ENCODE data around the gene SLC25A23. TPM values are rescaled to one million over a fixed set of nuclear protein-coding genes. Genes with fewer than 3 reads are reported as not detected.

SLC25A23 gene
- total and polyA plus RNA-seq, 7 donors = 15.0 to 91.8 (median 49.4) TPM

DNA sequence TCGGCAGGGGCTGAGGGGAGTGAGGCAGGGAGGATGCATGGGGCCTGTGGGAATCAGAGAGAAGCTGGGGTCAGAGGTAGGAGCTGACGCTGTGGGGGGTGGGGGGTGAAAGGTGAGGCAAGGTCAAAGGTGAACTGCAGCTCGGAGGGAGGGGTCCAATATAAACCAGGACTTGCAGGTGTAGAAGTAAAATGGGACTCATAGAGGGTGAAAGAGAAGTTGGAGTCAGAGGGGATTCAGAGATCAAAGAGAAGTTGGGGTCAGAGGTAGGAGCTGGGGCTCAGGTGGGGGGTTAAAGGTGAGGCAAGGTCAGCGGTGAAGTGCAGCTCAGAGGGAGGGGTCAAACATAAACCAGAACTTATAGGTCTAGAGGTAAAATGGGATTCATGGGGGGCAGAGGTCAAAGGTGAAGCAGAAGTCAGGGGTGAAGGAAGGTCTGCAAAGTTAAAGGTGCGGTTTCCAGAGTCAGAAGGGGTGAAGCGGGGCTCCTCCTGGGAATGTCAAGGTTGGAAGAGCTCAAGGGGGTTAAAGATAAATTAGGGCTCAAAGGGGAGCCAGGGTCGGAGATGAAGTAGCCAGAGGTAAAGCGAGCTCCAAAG is 34.9 kb upstream of the SLC25A23 start:
- WGBS, 3 donors = 72 to 78% (median 76%) methylated on average over 8 of the region's 8 CpGs
- Histone ChIP-seq H3K4me3 (no peak overlapping the region), H3K36me3 (ENCODE audit: insufficient read depth in 1 of 2, low read depth in 1 of 2) (no peaks in the 10 kb centered on the region), H3K4me1 (no peaks in the 10 kb centered on the region), H3K27me3 (ENCODE audit: insufficient read depth in 3 of 3, low read length in 2 of 3) (peaks cover 0 to 11% (median 0%) of the 10 kb centered on the region in 3 donors), H3K27ac (no peak overlapping the region), H3K9me3 (no peaks in the 10 kb centered on the region)
- DNase-seq (no peak), ATAC-seq (no peak)
- TF ChIP-seq, protein P1, sequence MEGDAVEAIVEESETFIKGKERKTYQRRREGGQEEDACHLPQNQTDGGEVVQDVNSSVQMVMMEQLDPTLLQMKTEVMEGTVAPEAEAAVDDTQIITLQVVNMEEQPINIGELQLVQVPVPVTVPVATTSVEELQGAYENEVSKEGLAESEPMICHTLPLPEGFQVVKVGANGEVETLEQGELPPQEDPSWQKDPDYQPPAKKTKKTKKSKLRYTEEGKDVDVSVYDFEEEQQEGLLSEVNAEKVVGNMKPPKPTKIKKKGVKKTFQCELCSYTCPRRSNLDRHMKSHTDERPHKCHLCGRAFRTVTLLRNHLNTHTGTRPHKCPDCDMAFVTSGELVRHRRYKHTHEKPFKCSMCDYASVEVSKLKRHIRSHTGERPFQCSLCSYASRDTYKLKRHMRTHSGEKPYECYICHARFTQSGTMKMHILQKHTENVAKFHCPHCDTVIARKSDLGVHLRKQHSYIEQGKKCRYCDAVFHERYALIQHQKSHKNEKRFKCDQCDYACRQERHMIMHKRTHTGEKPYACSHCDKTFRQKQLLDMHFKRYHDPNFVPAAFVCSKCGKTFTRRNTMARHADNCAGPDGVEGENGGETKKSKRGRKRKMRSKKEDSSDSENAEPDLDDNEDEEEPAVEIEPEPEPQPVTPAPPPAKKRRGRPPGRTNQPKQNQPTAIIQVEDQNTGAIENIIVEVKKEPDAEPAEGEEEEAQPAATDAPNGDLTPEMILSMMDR (IDR thresholded peaks at IDR 0.05) = no peak
- intact Hi-C loops (cut with DNase I) = no loop called here

DNA sequence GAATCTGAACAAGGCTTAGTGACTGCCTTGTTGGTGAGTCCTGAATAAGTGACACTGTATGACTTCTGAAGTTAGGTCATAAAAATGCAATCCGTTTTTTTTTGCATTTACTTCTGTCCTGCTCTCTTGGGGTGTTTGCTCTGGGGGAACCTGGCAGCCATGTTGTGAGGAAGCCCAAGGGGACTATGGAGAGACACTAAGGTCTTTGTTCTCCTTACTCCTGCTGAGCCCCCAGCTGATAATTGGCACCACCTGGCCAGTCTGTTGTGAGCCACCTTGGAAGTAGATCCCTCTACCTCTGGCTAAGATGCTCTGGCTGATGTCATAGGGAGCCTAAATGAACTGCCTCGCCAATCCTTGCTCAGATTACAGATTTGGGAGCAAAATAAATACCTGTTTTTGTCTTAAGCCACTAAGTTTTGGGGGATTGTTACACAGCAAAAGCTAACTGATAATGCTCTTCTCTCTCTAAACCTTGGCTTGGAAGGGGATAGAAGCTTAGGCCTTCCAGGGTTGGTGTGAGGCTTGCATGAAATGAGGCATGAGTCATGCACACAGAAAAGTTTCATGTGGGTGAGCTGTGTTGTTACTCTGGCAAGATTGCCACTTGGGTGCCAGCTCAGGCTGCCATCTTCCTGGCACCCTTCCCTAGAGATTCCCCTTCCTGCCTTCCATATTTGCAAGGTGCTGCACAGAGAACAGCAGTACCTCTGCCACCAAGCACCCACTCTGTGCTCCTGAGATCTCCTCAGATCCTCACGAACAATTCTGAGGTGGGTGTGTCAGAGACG is 32.4 kb upstream of the SLC25A23 start:
- no peak overlapping the region for H3K4me3 ChIP-seq
- 71 to 80% (median 71%) methylated on average over 4 of the region's 4 CpGs for WGBS, 3 donors
- H3K27ac ChIP-seq = no peak overlapping the region
- intact Hi-C loops (cut with DNase I) = no loop called here
- H3K27me3 ChIP-seq (ENCODE audit: insufficient read depth in 3 of 3, low read length in 2 of 3) = peaks cover 0 to 5% (median 0%) of the 10 kb centered on the region in 3 donors
- DNase-seq = no peak
- TF ChIP-seq, protein P1 (IDR thresholded peaks at IDR 0.05) = no peak
- ATAC-seq = no peak
- H3K4me1 ChIP-seq = no peaks in the 10 kb centered on the region
- no peaks in the 10 kb centered on the region for H3K9me3 ChIP-seq
- no peaks in the 10 kb centered on the region for H3K36me3 ChIP-seq (ENCODE audit: insufficient read depth in 1 of 2, low read depth in 1 of 2)

DNA sequence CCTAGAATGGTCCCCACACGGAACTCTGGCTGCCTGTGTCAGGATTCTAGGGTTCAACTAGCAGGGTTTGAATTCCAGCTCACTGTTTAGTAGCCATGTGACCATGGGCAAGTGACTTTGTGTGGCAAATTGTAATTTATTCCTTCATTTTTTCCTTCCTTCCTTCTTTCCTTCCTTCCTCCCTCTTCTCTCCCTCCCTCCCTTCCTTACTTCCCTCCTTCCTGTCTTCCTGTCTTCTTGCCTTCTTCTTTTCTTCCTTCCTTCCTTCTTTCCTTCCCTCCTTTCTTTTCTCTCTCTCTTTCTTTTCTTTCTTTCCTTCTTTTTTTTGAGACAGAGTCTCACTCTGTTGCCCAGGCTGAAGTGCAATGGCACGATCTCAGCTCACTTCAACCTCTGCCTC is 30.5 kb upstream of the SLC25A23 start:
- ATAC-seq (no peak), DNase-seq (no peak)
- 62 to 70% (median 66%) methylated on average over 2 of the region's 2 CpGs for WGBS, 3 donors
- Histone ChIP-seq H3K4me1 (no peaks in the 10 kb centered on the region), H3K36me3 (ENCODE audit: insufficient read depth in 1 of 2, low read depth in 1 of 2) (no peaks in the 10 kb centered on the region), H3K4me3 (no peak overlapping the region), H3K9me3 (no peaks in the 10 kb centered on the region), H3K27ac (no peak overlapping the region), H3K27me3 (ENCODE audit: insufficient read depth in 3 of 3, low read length in 2 of 3) (peaks cover 0 to 5% (median 0%) of the 10 kb centered on the region in 3 donors)
- intact Hi-C loops (cut with DNase I) = no loop called here
- TF ChIP-seq, protein P1 (IDR thresholded peaks at IDR 0.05) = no peak

DNA sequence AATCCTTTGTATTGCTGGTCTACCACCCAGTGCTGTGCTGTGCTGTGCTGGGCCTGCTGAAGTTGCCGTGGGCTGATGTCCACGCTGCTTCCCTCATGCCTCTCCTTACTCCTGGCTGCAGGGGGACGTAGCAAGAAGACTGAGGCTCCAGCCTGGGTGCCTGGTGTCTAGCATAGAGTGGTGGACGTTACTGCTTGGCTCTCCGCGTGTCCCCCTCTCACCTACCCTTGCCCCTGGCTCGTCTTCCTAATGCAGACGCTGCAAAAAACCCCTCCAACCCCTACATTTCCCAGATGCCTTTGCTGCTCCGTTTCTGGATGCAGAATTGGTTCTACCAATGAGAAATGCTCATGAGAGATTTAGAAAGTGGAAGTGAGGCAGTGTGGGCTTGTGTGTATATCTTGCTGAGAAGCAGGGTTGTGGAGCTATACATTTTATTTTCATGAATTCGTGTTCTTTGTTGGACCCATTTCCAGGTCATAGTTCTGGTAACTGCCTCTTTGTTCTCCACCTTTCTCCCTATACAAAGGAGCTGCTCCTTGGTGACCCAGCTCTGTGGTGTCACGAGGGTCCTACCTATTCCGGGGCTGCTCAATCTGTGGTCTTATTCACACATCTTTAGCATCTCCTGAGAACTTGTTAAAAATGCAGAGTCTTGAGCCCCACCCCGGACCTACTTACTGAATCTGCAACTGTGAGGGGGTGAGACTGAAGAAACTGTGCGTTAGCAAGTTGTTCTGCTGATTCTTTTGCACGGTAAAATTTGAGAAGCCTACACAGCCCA is 29.9 kb upstream of the SLC25A23 start:
- H3K4me3 ChIP-seq = no peak overlapping the region
- TF ChIP-seq, protein P1 (IDR thresholded peaks at IDR 0.05) = no peak
- 50 to 55% (median 51%) methylated on average over 15 of the region's 15 CpGs for WGBS, 3 donors
- H3K9me3 ChIP-seq = no peaks in the 10 kb centered on the region
- intact Hi-C loops (cut with DNase I) = no loop called here
- no peak for DNase-seq
- no peak overlapping the region for H3K27ac ChIP-seq
- H3K36me3 ChIP-seq (ENCODE audit: insufficient read depth in 1 of 2, low read depth in 1 of 2) = no peaks in the 10 kb centered on the region
- H3K27me3 ChIP-seq (ENCODE audit: insufficient read depth in 3 of 3, low read length in 2 of 3) = peaks cover 0 to 5% (median 0%) of the 10 kb centered on the region in 3 donors
- no peaks in the 10 kb centered on the region for H3K4me1 ChIP-seq
- ATAC-seq = no peak

Data from psoas muscle (tissue), 8 donors.